ENCODE data around the gene SALL3. TPM values are rescaled to one million over a fixed set of nuclear protein-coding genes. Genes with fewer than 3 reads are reported as not detected.

Gene SALL3
- total RNA-seq = 15.2 TPM

DNA sequence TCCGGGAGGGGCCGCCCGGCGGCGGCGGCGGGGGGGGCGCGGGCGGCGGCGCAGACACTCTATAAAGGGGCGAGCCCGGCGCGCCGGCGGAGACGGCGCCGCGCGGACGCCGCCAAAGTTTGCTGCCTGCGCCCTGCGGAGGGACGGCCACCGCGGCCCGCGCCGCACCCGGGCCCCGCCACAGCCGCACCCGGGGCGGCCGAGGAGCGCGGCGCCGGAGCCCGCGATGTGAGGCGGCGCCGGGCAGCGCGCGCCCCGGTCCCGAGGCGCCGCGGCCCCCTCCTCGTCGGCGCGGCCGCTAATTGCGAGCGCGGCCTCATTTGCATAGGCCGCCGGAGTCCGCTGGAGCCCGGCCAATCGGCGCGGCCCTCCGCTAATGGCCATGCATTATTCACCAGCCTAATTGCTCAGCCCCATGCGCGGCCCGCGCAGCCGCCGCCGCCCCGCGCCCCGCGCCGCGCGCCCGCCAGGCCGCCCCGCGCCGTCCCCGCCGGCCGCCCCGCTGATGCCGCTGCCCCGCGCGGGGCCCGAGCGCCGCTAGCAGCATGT lies at the start of gene SALL3:
TSS of gene SALL3 (plus strand) at position 89 of the 549 bp plus-strand sequence. CDS start at position 546, 457 bp downstream.

Other genes with a start within 250 kb of the SALL3 start
- 91.6 TPM for gene ATP9B, start 89.6 kb downstream of the SALL3 start, total RNA-seq

Measured in camera-type eye (tissue), 1 donor.